ENCODE data around the gene KLF16. TPM values are rescaled to one million over a fixed set of nuclear protein-coding genes. Genes with fewer than 3 reads are reported as not detected.
"Not testable (repeated sequence)": the region's sequence is repeated elsewhere in the genome, so short reads cannot be mapped to it uniquely, and the experiment has no call there.

The KLF16 gene
- 25.2 and 34.5 TPM in 2 replicates for total RNA-seq (2014; rRNA removed; shearing (Covaris generic))

DNA sequence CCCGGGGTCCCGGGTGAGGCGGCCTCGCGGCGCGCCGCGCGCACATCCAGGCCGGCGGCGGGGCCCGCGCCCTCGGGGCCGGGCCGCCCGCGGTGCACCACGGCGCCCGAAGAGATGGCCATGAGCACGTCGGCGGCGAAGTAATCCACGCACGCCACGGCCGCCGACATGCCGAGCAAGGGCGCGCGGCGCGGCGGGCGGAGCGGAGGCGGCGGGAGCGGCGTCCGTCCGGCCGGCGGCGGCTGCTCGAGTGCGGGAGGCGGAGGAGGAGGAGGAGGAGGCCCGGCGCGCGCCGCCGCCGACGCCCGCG is at the start of gene KLF16:
TSS of gene KLF16 (minus strand) at position 252 of the 310 bp plus-strand sequence. CDS start at position 170, 82 bp downstream.
- DNase-seq (ENCODE audit: low spot score) = no peak

DNA sequence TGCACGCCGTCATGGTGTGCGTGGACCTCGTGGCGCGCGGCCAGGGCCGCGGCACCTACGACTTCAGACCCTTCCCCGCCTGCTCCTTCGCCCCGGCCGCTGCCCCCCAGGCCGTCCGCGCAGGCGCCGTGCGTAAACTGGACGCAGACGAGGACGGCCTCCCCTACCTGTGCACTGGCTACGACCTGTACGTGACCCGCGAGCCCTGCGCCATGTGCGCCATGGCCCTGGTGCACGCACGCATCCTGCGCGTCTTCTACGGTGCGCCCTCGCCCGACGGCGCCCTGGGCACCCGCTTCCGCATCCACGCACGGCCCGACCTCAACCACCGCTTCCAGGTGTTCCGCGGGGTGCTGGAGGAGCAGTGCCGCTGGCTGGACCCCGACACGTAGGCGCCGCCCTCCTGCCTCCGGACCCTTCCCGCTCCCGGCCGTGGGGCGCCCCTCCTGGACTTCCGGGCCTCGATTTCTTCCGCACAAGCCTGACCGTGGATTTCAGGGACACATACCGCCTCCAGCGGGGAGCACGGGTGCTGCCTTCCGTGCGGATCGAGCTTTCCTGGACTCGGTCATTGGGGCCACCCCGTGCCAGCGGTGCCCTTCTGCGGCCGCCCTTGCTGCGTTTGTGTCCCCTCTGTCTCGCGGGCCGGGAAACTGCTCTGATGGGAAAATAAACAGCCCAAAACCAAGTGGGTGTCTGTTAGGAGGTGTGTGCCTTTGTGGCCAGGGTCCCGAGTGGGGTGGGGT is 49.6 kb upstream of the KLF16 start:
- no peak for DNase-seq (ENCODE audit: low spot score)

DNA sequence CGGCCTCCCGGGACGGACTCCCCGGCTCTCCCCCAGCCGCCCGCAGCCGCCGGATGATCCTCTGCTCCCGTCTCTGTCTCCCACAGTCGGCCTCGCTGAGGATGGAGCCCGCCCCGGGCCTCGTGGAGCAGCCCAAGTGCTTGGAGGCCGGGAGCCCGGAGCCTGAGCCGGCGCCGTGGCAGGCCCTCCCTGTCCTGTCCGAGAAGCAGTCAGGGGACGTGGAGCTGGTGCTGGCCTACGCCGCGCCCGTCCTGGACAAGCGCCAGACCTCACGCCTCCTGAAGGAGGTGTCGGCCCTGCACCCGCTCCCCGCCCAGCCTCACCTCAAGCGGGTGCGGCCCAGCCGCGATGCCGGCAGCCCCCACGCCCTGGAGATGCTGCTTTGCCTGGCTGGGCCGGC is 48.6 kb upstream of the KLF16 start:
- DNase-seq (ENCODE audit: low spot score) = no peak

DNA sequence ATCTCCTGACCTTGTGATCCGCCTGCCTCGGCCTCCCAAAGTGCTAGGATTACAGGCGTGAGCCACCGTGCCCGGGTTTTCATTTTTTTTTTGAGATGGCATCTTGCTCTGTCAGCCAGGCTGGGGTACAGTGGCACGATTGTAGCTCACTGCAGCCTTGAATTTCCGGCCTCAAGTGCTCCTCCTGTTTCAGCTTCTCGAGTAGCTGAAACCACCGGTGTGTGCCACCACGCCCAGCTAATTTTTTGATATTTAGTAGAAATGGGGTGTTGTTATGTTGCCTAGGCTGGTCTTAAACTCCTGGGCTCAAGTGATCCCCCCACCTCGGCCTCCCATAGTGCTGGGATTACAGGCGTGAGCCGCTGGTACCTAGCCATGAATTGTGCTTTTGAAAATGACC is 47.7 kb upstream of the KLF16 start:
- no peak for DNase-seq (ENCODE audit: low spot score)

DNA sequence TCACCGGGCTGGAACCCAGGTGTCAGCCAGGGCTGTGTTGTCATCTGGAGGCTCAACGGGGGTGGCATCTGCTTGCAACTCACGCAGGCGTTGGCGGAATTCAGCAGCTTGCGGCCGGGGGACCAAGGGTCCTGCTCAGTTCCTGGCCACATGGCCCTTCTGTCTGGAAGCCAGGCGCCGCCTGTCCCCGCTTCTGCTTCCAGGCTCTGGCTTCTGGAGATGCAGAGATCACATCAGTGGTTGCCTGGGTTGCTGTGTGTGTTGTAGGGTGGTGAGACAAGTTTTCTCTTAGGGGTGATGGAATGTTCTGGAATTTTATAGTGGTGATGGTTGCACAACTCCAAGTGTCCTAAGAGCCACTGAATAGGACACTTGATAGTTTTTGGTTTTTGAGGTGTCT is 46.8 kb upstream of the KLF16 start:
- DNase-seq (ENCODE audit: low spot score) = no peak

DNA sequence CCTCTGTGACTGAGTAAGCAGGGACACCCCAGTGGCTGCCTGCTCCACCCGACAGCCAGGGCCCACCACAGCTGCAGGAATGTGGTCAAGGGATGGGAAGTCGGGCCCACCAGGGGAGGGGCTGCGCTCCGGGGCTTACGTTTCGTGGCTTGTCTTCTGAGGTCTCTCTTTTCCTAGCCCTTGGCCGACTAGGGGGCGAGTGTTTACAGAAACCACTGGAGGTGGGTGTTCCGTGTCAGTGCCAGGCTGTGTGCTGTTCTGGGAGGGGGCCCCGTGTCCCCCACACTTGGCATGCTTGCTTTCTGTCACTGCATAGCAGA is 46.3 kb upstream of the KLF16 start:
- DNase-seq (ENCODE audit: low spot score) = no peak

DNA sequence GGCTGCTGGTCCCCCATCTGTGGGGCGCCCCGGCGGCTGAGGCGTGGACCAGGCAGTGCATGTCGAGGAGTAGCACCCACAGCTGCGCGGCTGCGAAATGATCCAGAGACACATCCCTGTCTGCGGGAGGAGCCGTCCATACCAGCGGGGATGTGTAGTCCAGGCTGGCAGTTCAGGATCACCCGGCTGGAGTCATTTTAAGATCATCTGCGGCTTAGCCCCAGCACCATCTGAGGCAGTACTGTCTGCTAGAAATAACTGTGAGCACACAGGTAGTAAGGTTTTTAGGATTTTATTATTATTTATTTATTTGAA is 44.9 kb upstream of the KLF16 start:
- no peak for DNase-seq (ENCODE audit: low spot score)

DNA sequence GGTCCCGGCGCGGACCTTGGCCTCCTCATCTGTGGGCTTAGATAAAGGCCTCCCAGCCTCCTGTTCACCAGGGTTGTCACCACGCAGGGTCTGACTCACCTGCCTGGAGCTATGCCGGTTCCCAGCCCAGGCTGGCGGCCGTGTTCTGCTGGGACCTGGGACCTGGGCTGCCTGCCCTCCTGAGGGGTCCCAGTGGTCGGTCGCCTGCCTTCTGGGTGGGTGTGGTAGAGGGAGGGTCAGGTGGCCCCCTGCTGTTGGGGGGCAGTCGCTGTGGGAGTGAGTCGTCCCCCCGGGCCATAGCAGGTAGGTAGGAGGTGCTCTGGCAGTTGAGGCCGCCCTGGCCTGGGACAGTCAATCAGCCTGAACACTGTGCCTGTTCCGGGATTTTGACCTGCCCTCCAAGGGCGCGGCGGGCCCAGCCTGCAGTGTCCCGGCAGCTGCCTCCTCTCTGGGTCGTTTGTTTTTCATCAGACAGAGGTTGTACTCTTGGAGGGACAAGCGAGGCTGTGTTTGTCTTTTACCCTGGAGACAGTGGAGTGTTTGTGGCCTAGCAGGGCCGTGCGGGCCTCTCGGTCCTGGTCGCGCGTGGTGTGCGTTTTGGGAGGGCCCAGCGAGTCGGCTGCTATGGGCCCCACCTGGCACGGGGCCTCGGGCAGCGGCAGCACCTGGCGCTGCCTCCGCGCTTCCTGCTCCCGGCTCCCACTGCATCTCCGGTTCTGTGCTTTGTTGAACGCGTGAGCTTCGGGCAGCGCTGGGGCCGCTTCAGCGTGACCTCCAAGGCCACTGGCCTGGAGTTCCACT is 44.4 kb upstream of the KLF16 start:
- no peak for DNase-seq (ENCODE audit: low spot score)

DNA sequence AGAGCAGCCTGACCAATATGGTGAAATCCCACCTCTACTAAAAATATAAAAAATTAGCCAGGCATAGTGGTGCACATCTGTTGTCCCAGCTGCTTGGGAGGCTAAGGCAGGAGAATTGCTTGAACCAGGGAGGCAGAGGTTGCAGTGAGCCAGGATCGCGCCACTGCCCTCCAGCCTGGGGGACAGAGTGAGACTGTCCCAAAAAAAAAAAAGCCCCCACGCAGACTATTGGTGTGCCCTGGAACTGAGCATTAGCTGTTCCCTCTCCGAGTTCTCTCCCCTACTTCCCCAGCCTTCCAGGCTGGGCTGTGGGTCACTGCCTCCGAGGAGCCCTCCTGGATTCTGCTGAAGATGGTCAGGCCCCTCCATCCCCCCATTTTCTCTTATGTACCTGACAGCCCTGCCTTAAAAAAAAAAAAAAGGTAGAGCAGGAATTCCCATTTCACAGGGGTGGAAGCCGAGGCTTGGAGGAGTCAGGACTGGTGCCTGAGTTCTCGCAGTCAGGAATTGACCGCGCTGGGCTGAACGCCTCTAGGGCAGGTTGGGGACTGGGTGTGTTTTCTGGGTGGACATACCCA is 43.7 kb upstream of the KLF16 start:
- no peak for DNase-seq (ENCODE audit: low spot score)

DNA sequence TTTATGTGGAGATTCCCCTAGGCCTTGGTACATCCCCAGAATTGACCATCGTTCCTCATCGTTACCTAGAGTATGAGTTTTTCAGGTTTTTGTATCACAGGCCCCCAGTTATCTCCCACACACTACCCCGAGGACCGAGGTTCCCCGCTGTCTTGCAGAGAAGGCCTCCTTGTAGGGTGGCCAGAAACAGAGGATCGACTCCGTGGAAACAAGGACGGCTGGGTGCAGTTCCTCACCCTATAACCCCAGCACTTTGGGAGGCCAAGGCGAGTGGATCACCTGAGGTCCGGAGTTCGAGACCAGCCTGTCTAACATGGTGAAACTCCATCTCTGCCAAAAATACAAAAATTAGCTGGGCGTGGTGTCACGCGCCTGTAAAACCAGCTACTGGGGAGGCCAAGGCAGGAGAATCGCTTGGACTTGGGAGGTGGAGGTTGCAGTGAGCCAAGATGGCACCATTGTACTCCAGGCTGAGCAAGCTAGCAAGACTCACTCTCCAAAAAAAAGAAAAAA is 42.5 kb upstream of the KLF16 start:
- DNase-seq (ENCODE audit: low spot score) = no peak

DNA sequence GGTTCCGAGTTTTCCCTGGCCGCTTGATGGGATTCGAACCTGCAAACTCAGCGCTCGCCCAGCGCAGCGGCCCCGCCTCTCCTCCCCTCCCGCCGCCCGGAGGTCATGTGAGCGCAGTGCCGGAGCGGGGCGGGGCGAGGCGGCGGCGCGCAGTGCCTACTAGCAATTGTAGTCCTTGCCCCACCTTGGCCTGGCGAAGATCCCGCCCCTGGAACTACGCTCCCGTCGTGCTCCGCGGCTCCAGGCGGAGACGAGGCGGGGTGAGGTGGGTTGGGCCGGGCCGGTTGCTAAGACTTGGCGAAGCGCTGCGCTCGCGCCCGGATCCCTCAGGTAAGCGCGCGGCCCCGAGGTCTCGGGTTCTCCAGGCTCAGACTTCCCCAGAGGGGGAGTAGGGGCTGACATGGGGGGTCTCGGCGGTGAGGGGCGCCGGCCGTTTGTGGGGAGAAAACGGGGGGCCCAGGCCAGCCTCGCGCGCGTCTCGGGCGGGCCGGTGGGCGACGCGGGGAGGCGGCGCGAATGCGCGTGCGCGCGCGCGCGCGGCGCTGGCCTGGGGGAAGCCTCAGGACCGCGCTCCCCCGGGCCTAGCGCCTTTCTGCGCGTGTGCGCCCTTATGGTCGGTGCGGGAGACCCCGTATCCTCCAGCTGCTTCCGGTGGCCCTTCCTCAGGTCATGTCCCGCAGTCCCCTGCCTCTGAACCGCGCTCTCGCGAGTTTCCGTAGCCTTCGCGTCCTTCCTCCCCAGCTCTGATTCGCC is 41.9 kb upstream of the KLF16 start, which contains the start of the genes ADAT3 and SCAMP4:
TSS of gene ADAT3 (plus strand) at position 290 of the 753 bp plus-strand sequence. CDS start 6,649 bp downstream, outside the sequence.
TSS of gene SCAMP4 (plus strand) at position 290 of the 753 bp plus-strand sequence. CDS start 9,621 bp downstream, outside the sequence.
- DNase-seq (ENCODE audit: low spot score) = peak; percentile 94

DNA sequence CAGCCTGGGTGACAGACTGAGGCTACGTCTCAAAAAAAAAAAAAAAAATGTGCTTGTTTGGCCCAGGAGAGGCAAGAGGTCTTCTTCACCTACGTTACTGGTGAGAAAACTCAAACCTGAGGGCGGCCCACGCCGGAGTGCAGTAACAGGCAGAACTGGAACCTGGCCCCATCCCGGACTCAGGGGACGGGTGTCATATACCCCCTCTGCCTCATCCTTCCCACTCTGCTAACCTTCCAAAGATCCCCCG is 41.4 kb upstream of the KLF16 start:
- no peak for DNase-seq (ENCODE audit: low spot score)

DNA sequence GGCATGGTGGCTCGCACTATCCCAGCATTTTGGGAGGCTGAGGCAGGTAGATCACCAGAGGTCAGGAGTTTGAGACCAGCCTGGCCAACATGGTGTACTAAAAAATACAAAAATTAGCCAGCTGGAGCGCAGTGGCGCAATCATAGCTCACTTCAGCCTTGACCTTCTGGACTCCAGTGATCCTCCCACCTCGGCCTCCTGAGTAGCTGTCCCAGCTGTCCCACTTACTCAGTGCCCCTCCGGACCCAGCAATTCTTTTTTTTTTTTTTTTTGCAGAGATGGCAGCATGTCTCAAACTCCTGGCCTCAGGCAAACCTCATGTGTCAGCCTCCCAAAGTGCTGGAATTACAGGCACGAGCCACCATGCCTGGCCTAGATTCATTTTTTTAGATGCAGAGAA is 39.5 kb upstream of the KLF16 start:
- no peak for DNase-seq (ENCODE audit: low spot score)

DNA sequence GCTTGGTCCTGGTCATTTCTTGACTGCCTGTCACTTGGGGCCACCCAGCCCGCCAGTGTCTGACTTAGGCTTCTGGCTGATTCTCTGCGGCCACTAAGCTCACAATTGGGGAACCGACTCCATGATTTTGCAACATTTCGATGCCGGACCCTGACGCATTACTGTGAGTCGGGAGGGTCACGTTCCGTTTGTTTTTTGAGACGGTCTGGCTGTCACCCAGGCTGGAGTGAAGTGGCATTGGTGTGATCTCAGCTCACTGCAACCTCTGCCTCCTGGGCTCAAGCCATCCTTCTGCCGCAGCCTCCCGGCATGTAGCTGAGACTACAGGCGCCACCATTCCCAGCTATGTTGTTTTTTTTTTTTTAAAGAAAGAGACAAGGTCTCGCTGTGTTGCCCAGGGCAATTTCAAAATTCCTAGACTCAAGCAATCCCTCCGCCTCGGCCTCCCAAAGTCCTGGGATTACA is 38.6 kb upstream of the KLF16 start:
- DNase-seq (ENCODE audit: low spot score) = no peak

DNA sequence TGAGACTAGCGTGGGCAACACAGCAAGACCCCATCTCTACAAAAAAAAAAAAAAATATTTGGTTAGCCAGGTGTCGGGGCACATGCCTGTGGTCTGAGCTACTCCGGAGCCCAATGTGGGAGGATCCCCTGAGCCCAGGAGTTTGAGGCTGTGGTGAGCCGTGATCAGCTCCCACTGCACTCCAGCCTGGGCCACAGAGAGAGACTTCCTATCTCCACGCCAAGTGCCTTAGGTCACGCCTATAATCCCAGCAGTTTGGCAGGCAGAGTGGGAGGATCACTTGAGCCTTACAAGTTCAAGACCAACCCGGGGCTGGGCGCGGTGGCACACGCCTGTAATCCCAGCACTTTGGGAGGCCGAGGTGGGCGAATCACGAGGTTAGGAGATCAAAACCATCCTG is 33.1 kb upstream of the KLF16 start:
- no peak for DNase-seq (ENCODE audit: low spot score)

DNA sequence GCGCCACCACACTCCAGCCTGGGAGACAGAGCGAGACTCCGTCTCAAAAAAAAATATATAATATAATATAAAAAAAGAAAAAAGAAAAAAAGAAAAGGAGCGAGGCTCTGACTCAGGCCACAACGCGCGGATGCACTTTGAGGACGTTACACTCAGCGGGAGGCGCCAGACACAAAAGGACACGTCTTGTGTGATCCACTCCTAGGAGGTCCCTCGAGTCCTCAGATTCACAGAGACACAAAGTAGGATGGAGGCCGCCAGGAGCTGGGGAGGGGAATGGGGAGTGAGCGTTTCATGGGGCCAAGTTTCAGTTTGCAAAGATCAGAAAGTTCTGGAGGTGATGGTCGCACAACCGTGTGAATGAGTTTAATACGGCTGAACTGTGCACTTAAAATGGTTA is 30.4 kb upstream of the KLF16 start:
- no peak for DNase-seq (ENCODE audit: low spot score)

DNA sequence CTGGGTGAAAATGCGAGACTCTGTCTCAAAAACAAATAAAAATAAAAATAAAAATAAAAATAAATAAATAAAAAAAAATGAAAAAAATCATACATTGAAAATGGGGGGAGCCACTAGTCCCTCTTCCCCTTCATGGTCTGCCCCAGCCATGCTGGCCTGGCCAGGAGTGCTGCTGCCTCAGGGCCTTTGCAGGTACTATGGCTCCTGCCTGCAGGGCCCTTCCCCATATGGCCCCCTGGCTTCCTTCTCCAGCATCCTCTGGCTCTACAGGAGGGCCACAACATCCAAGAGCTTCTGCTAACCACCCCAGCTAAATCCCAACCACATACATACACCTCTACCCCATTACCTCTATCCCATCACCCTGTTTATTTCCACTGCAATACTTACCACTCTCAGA is 26.5 kb upstream of the KLF16 start:
- DNase-seq (ENCODE audit: low spot score) = no peak

DNA sequence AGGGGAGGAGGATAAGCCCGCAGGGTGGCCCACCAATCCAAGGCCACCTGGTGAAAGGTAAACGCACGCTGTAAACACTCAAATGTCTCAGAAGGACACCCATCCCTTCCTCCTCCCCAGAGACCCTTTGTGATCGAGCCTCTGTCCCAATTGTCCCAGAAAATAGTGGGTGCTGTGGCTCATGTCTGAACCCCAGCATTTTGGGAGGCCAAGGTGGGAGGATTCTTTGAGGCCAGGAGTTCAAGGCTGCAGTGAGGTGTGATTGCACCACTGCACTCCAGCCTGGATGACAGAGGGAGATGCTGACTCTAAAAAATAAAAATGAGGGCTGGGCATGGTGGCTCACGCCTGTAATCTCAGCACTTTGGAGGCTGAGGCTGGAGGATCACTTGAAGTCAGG is 25.0 kb upstream of the KLF16 start:
- no peak for DNase-seq (ENCODE audit: low spot score)

DNA sequence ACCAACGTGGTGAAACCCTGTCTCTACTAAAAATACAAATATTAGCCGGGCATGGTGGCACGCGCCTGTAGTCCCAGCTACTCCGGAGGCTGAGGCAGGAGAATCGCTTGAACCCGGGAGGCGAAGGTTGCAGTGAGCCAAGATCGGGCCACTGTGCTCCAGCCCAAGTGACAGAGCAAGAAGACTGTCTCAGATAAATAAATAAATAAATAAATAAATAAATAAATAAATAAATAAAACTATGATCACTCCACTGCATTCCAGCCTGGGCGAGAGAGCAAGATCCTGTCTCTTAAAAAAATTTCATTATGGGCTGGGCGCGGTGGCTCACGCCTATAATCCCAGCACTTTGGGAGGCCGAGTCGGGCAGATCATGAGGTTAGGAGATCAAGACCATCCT is 23.0 kb upstream of the KLF16 start:
- DNase-seq (ENCODE audit: low spot score) = not testable (repeated sequence)

DNA sequence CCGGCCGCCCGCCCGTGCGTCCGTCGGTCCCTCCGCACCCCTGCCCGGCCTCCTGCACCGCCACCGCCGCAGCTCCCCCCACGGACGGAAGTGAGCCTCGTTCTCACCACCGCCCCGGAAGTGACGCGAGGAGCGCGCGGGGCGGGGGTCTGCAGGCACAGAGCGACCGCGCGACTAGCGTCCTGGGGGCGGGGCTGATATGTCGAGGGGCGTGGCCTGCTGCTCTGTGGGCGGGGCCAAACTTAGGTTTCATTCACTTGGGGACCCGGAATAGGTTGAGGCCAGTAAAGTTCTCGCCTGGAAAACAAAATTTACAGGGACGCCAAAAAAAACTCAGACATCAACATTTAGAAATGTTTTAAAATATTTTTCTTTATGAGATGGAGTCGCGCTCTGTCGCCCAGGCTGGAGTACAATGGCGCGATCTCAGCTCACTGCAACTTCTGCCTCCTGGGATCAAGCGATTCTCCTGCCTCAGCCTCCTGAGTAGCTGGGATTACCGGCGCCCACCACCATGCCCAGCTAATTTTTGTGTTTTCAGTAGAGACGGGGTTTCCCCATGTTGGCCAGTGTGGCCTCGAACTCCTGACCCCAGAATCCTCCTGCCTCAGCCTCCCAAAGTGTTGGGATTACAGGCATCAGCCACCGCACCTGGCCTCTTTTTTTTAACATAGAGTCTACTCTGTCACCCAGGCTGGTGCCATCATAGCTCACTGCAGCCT is 22.2 kb upstream of the KLF16 start, which contains the start of gene ABHD17A:
TSS of gene ABHD17A (minus strand) at position 99 of the 722 bp plus-strand sequence. CDS start 3,930 bp downstream, outside the sequence.
- peak; percentile 89 for DNase-seq (ENCODE audit: low spot score)

DNA sequence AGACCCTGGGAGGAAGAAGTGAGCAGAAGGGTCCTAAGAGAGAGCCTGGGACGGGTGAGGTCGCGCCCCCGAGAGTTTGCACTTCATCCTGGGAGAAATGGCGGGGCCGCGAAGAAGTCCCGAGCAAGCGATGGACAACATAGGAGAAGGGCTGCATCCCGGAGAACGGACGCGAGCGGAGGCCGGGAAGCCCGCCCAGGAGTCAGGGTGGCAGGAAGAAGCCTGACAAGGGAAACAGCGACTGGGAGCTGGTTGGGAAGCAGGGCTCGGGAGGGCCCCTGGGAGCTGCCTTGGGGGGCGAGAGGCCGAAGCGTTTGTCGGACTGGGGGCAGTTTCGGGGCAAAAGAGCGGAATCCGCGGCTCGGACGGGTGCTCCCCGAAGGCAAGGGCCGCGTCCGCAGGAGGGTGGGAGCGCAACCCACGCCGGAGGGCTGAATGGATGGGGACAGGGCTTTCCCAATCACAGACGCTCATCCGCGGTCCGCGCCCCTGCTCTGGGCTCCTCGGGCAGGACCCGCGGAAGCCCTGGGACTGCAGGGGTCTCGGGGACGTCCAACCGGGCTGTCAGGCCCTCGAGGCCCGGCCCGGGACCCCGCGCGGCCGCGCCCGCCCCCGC is 21.4 kb upstream of the KLF16 start:
- peak; percentile 17 for DNase-seq (ENCODE audit: low spot score)
